ENCODE data around the gene CYP39A1. TPM values are rescaled to one million over a fixed set of nuclear protein-coding genes. Genes with fewer than 3 reads are reported as not detected.

CYP39A1 gene
- total and polyA plus RNA-seq, 2 donors (not counting 1 experiment from before 2014, with no cell fraction given) = not detected

- Mint-ChIP-seq H3K4me1 (no peaks in the 10 kb centered on the region), H3K9me3 (ENCODE audit: insufficient read depth) (no peaks in the 10 kb centered on the region), H3K4me3 (no peak overlapping the region), H3K27ac (no peak overlapping the region), H3K27me3 (peaks cover 13% of the 10 kb centered on the region)
- DNase-seq (no peak), ATAC-seq (ENCODE audit: low read depth) (no peak)
- Histone ChIP-seq H3K4me1 (ENCODE audit: control insufficient read depth in 2 of 2, insufficient read depth in 2 of 2, low read length in 2 of 2) (no peaks in the 10 kb centered on the region), H3K4me2 (replicated peaks; ENCODE audit: low read depth, low read length, poor library complexity, severe bottlenecking) (no peak overlapping the region), H3K9ac (ENCODE audit: low read length) (no peak overlapping the region), H3K79me2 (ENCODE audit: control insufficient read depth, insufficient read depth, low read length) (no peaks in the 10 kb centered on the region), H3K9me3 (ENCODE audit: control extremely low read depth in 1 of 3, control insufficient read depth in 2 of 3, insufficient read depth in 1 of 3, low read length in 2 of 3) (no peaks in the 10 kb centered on the region), H3K27me3 (replicated peaks in 1 of 4; ENCODE audit: control extremely low read depth in 1 of 4, control insufficient read depth in 3 of 4, insufficient read depth in 4 of 4, low read length in 3 of 4) (no peaks in the 10 kb centered on the region), H3K27ac (ENCODE audit: low read length in 2 of 2) (no peak overlapping the region), H2AFZ (ENCODE audit: insufficient read depth, low read depth, low read length, poor library complexity, severe bottlenecking) (no peak overlapping the region), H4K20me1 (ENCODE audit: control insufficient read depth, insufficient read depth, low read length, poor library complexity, severe bottlenecking) (no peaks in the 10 kb centered on the region), H3K4me3 (ENCODE audit: control extremely low read depth in 1 of 5, extremely low read depth in 1 of 5, insufficient read depth in 1 of 5, low read depth in 2 of 5, low read length in 4 of 5) (no peak overlapping the region), H3K36me3 (replicated peaks in 1 of 2; ENCODE audit: control extremely low read depth in 1 of 2, control insufficient read depth in 1 of 2, extremely low read depth in 1 of 2, insufficient read depth in 2 of 2, low read length in 1 of 2) (no peaks in the 10 kb centered on the region)
- no peak for TF ChIP-seq EZH2 (IDR thresholded peaks at IDR 0.05; ENCODE audit: borderline replicate concordance, insufficient read depth, low read depth, low read length, poor library complexity, severe bottlenecking)
- TF ChIP-seq, protein P1, sequence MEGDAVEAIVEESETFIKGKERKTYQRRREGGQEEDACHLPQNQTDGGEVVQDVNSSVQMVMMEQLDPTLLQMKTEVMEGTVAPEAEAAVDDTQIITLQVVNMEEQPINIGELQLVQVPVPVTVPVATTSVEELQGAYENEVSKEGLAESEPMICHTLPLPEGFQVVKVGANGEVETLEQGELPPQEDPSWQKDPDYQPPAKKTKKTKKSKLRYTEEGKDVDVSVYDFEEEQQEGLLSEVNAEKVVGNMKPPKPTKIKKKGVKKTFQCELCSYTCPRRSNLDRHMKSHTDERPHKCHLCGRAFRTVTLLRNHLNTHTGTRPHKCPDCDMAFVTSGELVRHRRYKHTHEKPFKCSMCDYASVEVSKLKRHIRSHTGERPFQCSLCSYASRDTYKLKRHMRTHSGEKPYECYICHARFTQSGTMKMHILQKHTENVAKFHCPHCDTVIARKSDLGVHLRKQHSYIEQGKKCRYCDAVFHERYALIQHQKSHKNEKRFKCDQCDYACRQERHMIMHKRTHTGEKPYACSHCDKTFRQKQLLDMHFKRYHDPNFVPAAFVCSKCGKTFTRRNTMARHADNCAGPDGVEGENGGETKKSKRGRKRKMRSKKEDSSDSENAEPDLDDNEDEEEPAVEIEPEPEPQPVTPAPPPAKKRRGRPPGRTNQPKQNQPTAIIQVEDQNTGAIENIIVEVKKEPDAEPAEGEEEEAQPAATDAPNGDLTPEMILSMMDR (IDR thresholded peaks at IDR 0.05) = no peak
- intact Hi-C loops (cut with micrococcal nuclease) = no loop called here
- ChIA-PET POLR2A (no interaction called here), CTCF (no interaction called here)
Observed at GRCh38 chr6:46510651-46511050, 142.0 kb downstream of the CYP39A1 start.

- CTCF ChIA-PET = no interaction called here
- Histone ChIP-seq H3K4me3 (ENCODE audit: control extremely low read depth in 1 of 5, extremely low read depth in 1 of 5, insufficient read depth in 1 of 5, low read depth in 2 of 5, low read length in 4 of 5) (no peak overlapping the region), H3K79me2 (ENCODE audit: control insufficient read depth, insufficient read depth, low read length) (no peaks in the 10 kb centered on the region), H2AFZ (ENCODE audit: insufficient read depth, low read depth, low read length, poor library complexity, severe bottlenecking) (no peak overlapping the region), H3K27me3 (replicated peaks in 1 of 4; ENCODE audit: control extremely low read depth in 1 of 4, control insufficient read depth in 3 of 4, insufficient read depth in 4 of 4, low read length in 3 of 4) (no peaks in the 10 kb centered on the region), H3K36me3 (replicated peaks in 1 of 2; ENCODE audit: control extremely low read depth in 1 of 2, control insufficient read depth in 1 of 2, extremely low read depth in 1 of 2, insufficient read depth in 2 of 2, low read length in 1 of 2) (no peaks in the 10 kb centered on the region), H3K9me3 (ENCODE audit: control extremely low read depth in 1 of 3, control insufficient read depth in 2 of 3, insufficient read depth in 1 of 3, low read length in 2 of 3) (no peaks in the 10 kb centered on the region), H3K4me1 (ENCODE audit: control insufficient read depth in 2 of 2, insufficient read depth in 2 of 2, low read length in 2 of 2) (no peaks in the 10 kb centered on the region), H3K4me2 (replicated peaks; ENCODE audit: low read depth, low read length, poor library complexity, severe bottlenecking) (no peak overlapping the region), H4K20me1 (ENCODE audit: control insufficient read depth, insufficient read depth, low read length, poor library complexity, severe bottlenecking) (no peaks in the 10 kb centered on the region), H3K27ac (ENCODE audit: low read length in 2 of 2) (no peak overlapping the region), H3K9ac (ENCODE audit: low read length) (no peak overlapping the region)
- no CpG with 5 or more reads among the region's 4 CpGs for WGBS (ENCODE audit: insufficient coverage)
- POLR2A ChIA-PET = no interaction called here
- Mint-ChIP-seq H3K27ac (no peak overlapping the region), H3K4me3 (no peak overlapping the region), H3K4me1 (no peaks in the 10 kb centered on the region), H3K9me3 (ENCODE audit: insufficient read depth) (no peaks in the 10 kb centered on the region), H3K27me3 (peaks cover 13% of the 10 kb centered on the region)
- no peak for TF ChIP-seq EZH2 (IDR thresholded peaks at IDR 0.05; ENCODE audit: borderline replicate concordance, insufficient read depth, low read depth, low read length, poor library complexity, severe bottlenecking)
- TF ChIP-seq, protein P1 (IDR thresholded peaks at IDR 0.05) = no peak
- no peak for DNase-seq
- intact Hi-C loops (cut with micrococcal nuclease) = no loop called here
- no peak for ATAC-seq (ENCODE audit: low read depth)
Observed at GRCh38 chr6:46509981-46510510, 142.6 kb downstream of the CYP39A1 start.
